C4-2B (cell line): ENCODE measurements around the gene PRKAG1.

Experiments
- CTCF ChIP-seq: fragments of 450-650 bp; conservative IDR thresholded peaks from 2 replicates; pipeline ENCODE4 v1.5.1; 2017; ENCODE audit warnings: mild to moderate bottlenecking
- ZFX ChIP-seq: fragments of 450-650 bp; IDR thresholded peaks from 2 replicates; pipeline ENCODE4 v1.6.1; 2017

GRCh38 chr12:48982397-48983080 is 36.0 kb downstream of the PRKAG1 start:
- no peak for TF ChIP-seq CTCF
- TF ChIP-seq ZFX = no peak
